Stomach (tissue), 9 donors: Measurements from ENCODE around the gene SNX18. TPM values are rescaled to one million over a fixed set of nuclear protein-coding genes. Genes with fewer than 3 reads are reported as not detected.
A peak's percentile ranks its signal among the peaks of the same experiment; 100 is the strongest.

ENCODE experiments used
- DNase-seq, 2 donors: peaks; one replicate each; pipeline versions ENCODE4 v3.0.0 to v3.0.0-alpha.2; 2013 to 2019
- H3K27ac ChIP-seq, 5 donors: fragments of 200-600 bp in 4 of 5; sonication (generic) in 4 of 5; one replicate each; pipeline ENCODE4 v1.5.1; 2013 to 2019; ENCODE audit warnings: mild to moderate bottlenecking in 1 of 5, moderate library complexity in 1 of 5
- H3K27me3 ChIP-seq, 3 donors: fragments of 200-600 bp; sonication (generic); one replicate each; pipeline ENCODE4 v1.5.1; 2017 to 2019; ENCODE audit warnings: mixed run types in 1 of 3
- H3K36me3 ChIP-seq, 4 donors: fragments of 200-600 bp; sonication (generic); 1 replicate in 3 of 4; 2 replicates in 1 of 4; pipeline ENCODE4 v1.5.1; 2016 to 2019
- H3K4me1 ChIP-seq, 4 donors: fragments of 200-600 bp; sonication (generic); one replicate each; pipeline ENCODE4 v1.5.1; 2016 to 2019
- H3K4me3 ChIP-seq, 4 donors: fragments of 200-600 bp; sonication (generic) in 3 of 4; one replicate each; pipeline ENCODE4 v1.5.1; 2016 to 2019; ENCODE audit warnings: mild to moderate bottlenecking in 1 of 4
- H3K9me3 ChIP-seq, 4 donors: fragments of 200-600 bp; sonication (generic); one replicate each; pipeline ENCODE4 v1.5.1; 2016 to 2019
- CTCF ChIP-seq, 7 experiments: fragments of 450-650 bp in 4 of 7; fragments of 200-600 bp in 3 of 7; sonication (generic) in 3 of 7; IDR thresholded peaks; one replicate each; pipeline ENCODE4 v1.5.1; 2016 to 2019; ENCODE audit warnings: antibody characterized with exemption in 7 of 7, control low read depth in 2 of 7, mild to moderate bottlenecking in 1 of 7
- EP300 ChIP-seq: sonication (generic); formaldehyde crosslinking; IDR thresholded peaks from one replicate; pipeline ENCODE4 v1.6.1; 2017; ENCODE audit warnings: antibody characterized with exemption
- POLR2A ChIP-seq, 4 donors: fragments of 450-650 bp; IDR thresholded peaks; one replicate each; pipeline ENCODE4 v1.6.1; 2016; ENCODE audit warnings: antibody characterized with exemption in 4 of 4, control low read depth in 2 of 4, mild to moderate bottlenecking in 1 of 4, moderate library complexity in 1 of 4
- POLR2AphosphoS5 ChIP-seq, 3 donors: sonication (generic); formaldehyde crosslinking; IDR thresholded peaks; one replicate each; pipeline ENCODE4 v1.6.1; 2016; ENCODE audit warnings: antibody characterized with exemption in 3 of 3
- WGBS, 5 donors: extraction: QIAGEN DNeasy Blood & Tissue Kit in 3 of 5; methylation state at CpG; one replicate each; pipeline versions ENCODE4 v1.1.5 to v1.1.7; 2013 to 2018; 5-methylcytosine and 5-hydroxymethylcytosine counted together
- intact Hi-C: fragments of 100-400 bp; cut with DNase I; formaldehyde crosslinking; loops from one replicate; pipeline ENCODE4 v1.15.1; 2023; ENCODE audit warnings: low total_unique reads
- polyA plus RNA-seq, 3 donors: library from polyadenylated mRNA; stranded (reverse); fragments of 200-250 nt; gene quantifications; one replicate each; pipeline ENCODE4 v1.2.3, GENCODE V29; 2013
- total RNA-seq, 5 donors: library from RNA; depleted of rRNA; stranded (reverse); fragments of >200 nt; gene quantifications; one replicate each; pipeline versions ENCODE4 v1.1.0 to v1.2.3, GENCODE V29; 2014 to 2016
- donor health status: healthy with polysubstance abuse.
- donor health status: Bipolar disorder and iron deficiency.
- donor health status: healthy.

Gene SNX18
- total and polyA plus RNA-seq, 8 donors: 4.4 to 77.9 (median 31.6) TPM

- no peak overlapping the region for H3K4me3 ChIP-seq
- H3K36me3 ChIP-seq: no peaks in the 10 kb centered on the region
- TF ChIP-seq CTCF (IDR thresholded peaks at IDR 0.05): no peak
- TF ChIP-seq POLR2A (IDR thresholded peaks at IDR 0.05): no peak
- TF ChIP-seq EP300: no peak
- no peak for TF ChIP-seq POLR2AphosphoS5 (IDR thresholded peaks at IDR 0.05)
- no peak overlapping the region for H3K27ac ChIP-seq
- 23 to 43% (median 35%) methylated on average over 1 of the region's 1 CpG for WGBS, 5 donors
- no peak for DNase-seq
- H3K27me3 ChIP-seq: no peaks in the 10 kb centered on the region
- intact Hi-C loops: no loop called here
- peaks cover 6 to 24% (median 15%) of the 10 kb centered on the region in 4 donors for H3K4me1 ChIP-seq
- H3K9me3 ChIP-seq: no peaks in the 10 kb centered on the region
These were observed 62.2 kb downstream of the SNX18 start for GRCh38 chr5:54579591-54580295.

- Histone ChIP-seq H3K9me3 (peaks cover 0 to 4% (median 4%) of the 10 kb centered on the region in 4 donors), H3K4me1 (peaks cover 6 to 24% (median 15%) of the 10 kb centered on the region in 4 donors), H3K27ac (peak overlapping the region in 4 of 5 donors; percentile 26 to 76 (median 66)), H3K36me3 (no peaks in the 10 kb centered on the region), H3K4me3 (no peak overlapping the region), H3K27me3 (no peaks in the 10 kb centered on the region)
- 21 to 45% (median 33%) methylated on average over 7 of the region's 7 CpGs for WGBS, 5 donors
- intact Hi-C loops: no loop called here
- TF ChIP-seq EP300 (no peak), POLR2AphosphoS5 (IDR thresholded peaks at IDR 0.05) (no peak), CTCF (IDR thresholded peaks at IDR 0.05) (no peak), POLR2A (IDR thresholded peaks at IDR 0.05) (no peak)
- peak in 1 of 2 donors; percentile 35 for DNase-seq
These were observed 63.6 kb downstream of the SNX18 start for GRCh38 chr5:54580997-54581811.

- TF ChIP-seq CTCF (IDR thresholded peaks at IDR 0.05) (no peak), EP300 (no peak), POLR2A (IDR thresholded peaks at IDR 0.05) (no peak), POLR2AphosphoS5 (IDR thresholded peaks at IDR 0.05) (no peak)
- H3K4me1 ChIP-seq: peaks cover 6 to 24% (median 15%) of the 10 kb centered on the region in 4 donors
- H3K27ac ChIP-seq: peak overlapping the region in 4 of 5 donors; percentile 26 to 76 (median 66)
- H3K27me3 ChIP-seq: no peaks in the 10 kb centered on the region
- WGBS, 5 donors: 60 to 92% (median 80%) methylated on average over 3 of the region's 3 CpGs
- intact Hi-C loops: no loop called here
- H3K9me3 ChIP-seq: peaks cover 0 to 10% (median 9%) of the 10 kb centered on the region in 4 donors
- no peaks in the 10 kb centered on the region for H3K36me3 ChIP-seq
- no peak for DNase-seq
- no peak overlapping the region for H3K4me3 ChIP-seq
These were observed 64.4 kb downstream of the SNX18 start for GRCh38 chr5:54581831-54582548.

- no peak overlapping the region for H3K27ac ChIP-seq
- H3K27me3 ChIP-seq: no peaks in the 10 kb centered on the region
- TF ChIP-seq POLR2AphosphoS5 (IDR thresholded peaks at IDR 0.05) (no peak), POLR2A (IDR thresholded peaks at IDR 0.05) (no peak), EP300 (no peak), CTCF (IDR thresholded peaks at IDR 0.05) (no peak)
- no peaks in the 10 kb centered on the region for H3K36me3 ChIP-seq
- WGBS, 5 donors: 95 to 100% (median 97%) methylated on average over 5 of the region's 5 CpGs
- H3K4me1 ChIP-seq: peaks cover 6 to 10% (median 7%) of the 10 kb centered on the region in 4 donors
- no peak overlapping the region for H3K4me3 ChIP-seq
- intact Hi-C loops: no loop called here
- H3K9me3 ChIP-seq: peaks cover 0 to 10% (median 9%) of the 10 kb centered on the region in 4 donors
- no peak for DNase-seq
These were observed 68.8 kb downstream of the SNX18 start for GRCh38 chr5:54586336-54586735.
